D341Med (cell line): ENCODE results near the gene HS1BP3.

Experiments
- DNase-seq: peaks from one replicate; pipeline ENCODE4 v3.0.0; 2012; ENCODE audit warnings: low spot score

The HS1BP3 gene

GRCh38 chr2:20645761-20646160 is 5.1 kb downstream of the HS1BP3 start:
- DNase-seq = no peak

GRCh38 chr2:20645301-20645701 is 5.6 kb downstream of the HS1BP3 start:
- no peak for DNase-seq

GRCh38 chr2:20643826-20644225 is 7.1 kb downstream of the HS1BP3 start:
- DNase-seq = no peak

GRCh38 chr2:20643060-20643459 is 7.8 kb downstream of the HS1BP3 start:
- DNase-seq = no peak

GRCh38 chr2:20642055-20642971 is 8.6 kb downstream of the HS1BP3 start:
- DNase-seq = peak; percentile 92

- DNase-seq = no peak
Observed at GRCh38 chr2:20641123-20641985, 9.5 kb downstream of the HS1BP3 start.

- DNase-seq = no peak
Observed at GRCh38 chr2:20640411-20641122, 10.3 kb downstream of the HS1BP3 start.

- no peak for DNase-seq
Observed at GRCh38 chr2:20638646-20639430, 12.1 kb downstream of the HS1BP3 start.

- DNase-seq = no peak
Observed at GRCh38 chr2:20638014-20638413, 12.9 kb downstream of the HS1BP3 start.

- no peak for DNase-seq
Observed at GRCh38 chr2:20637147-20637546, 13.8 kb downstream of the HS1BP3 start.

GRCh38 chr2:20635675-20636584 is 15.0 kb downstream of the HS1BP3 start:
- DNase-seq = peak; percentile 93

- DNase-seq = no peak
Observed at GRCh38 chr2:20635113-20635510, 15.8 kb downstream of the HS1BP3 start.

GRCh38 chr2:20634507-20635112 is 16.3 kb downstream of the HS1BP3 start:
- DNase-seq = no peak

- DNase-seq = no peak
Observed at GRCh38 chr2:20633794-20634506, 16.9 kb downstream of the HS1BP3 start.

- DNase-seq = no peak
Observed at GRCh38 chr2:20633001-20633400, 17.9 kb downstream of the HS1BP3 start.

GRCh38 chr2:20632446-20632990 is 18.4 kb downstream of the HS1BP3 start:
- no peak for DNase-seq

- DNase-seq = no peak
Observed at GRCh38 chr2:20631617-20632307, 19.1 kb downstream of the HS1BP3 start.

GRCh38 chr2:20630967-20631366 is 19.9 kb downstream of the HS1BP3 start:
- DNase-seq = no peak
